HepG2 (cell line): ENCODE data around the gene CSMD2. TPM values are rescaled to one million over a fixed set of nuclear protein-coding genes. Genes with fewer than 3 reads are reported as not detected.

Source experiments
- ATAC-seq: fragments of 200-7000 bp; cut with Tn5 transposase; 3 replicates; pipeline ENCODE4 v1.9.1; 2020; ENCODE audit warnings: mild to moderate bottlenecking, moderate library complexity
- BruUV-seq: library from RNA; stranded (reverse); fragments of 400-500 nt; replicated peaks from 2 replicates; lab custom pipeline; 2021; lab: Mats Ljungman, UMichigan
- CTCF ChIA-PET: fragments of 300-600 bp; formaldehyde crosslinking; extraction: SDS; loops from one replicate; lab custom pipeline; 2021; ENCODE audit warnings: low total read pairs, inconsistent platforms, low intra/inter-chr PET ratio; lab: Yijun Ruan, JAX
- POLR2A ChIA-PET: fragments of 350-600 bp; sonication (Branson Sonifier 250); formaldehyde crosslinking; loops from one replicate; lab custom pipeline; 2020; ENCODE audit warnings: antibody characterized with exemption, inconsistent platforms; lab: Yijun Ruan, JAX
- DNase-seq: peaks from one replicate; pipeline ENCODE4 v3.0.0-alpha.2; 2015; ENCODE audit warnings: low spot score
- FAIRE-seq: peaks from 3 replicates; lab custom pipeline; 2011; peaks lifted over from hg19 to GRCh38; lab: Jason Lieb, UNC
- H2AFZ ChIP-seq: one replicate; pipeline ENCODE4 v1.6.1; 2011; ENCODE audit warnings: low read length, inconsistent platforms
- H3K27ac ChIP-seq: fragments of 300-600 bp; 3 replicates; pipeline ENCODE4 v1.8.0; 2011; ENCODE audit warnings: mixed run types, mild to moderate bottlenecking, mixed read lengths, low read length, inconsistent platforms; ENCODE audit not compliant: insufficient read depth; ENCODE audit errors: extremely low read length
- H3K27me3 ChIP-seq, 2 experiments: fragments of 200-600 bp in 1 of 2; 2 replicates in 1 of 2; 3 replicates in 1 of 2; pipeline versions ENCODE4 v1.6.0 to v1.8.0; 2011; ENCODE audit warnings: low read length in 2 of 2, mild to moderate bottlenecking in 2 of 2, moderate library complexity in 2 of 2, inconsistent platforms in 1 of 2; ENCODE audit not compliant: insufficient read depth in 2 of 2, control insufficient read depth in 1 of 2
- H3K36me3 ChIP-seq, 2 experiments: fragments of 200-600 bp in 1 of 2; replicated peaks in 1 of 2; 2 replicates in 1 of 2; 3 replicates in 1 of 2; pipeline versions ENCODE4 v1.5.1 to v1.8.0; 2011; ENCODE audit warnings: low read length in 2 of 2, inconsistent platforms in 1 of 2; ENCODE audit not compliant: insufficient read depth in 2 of 2, control insufficient read depth in 1 of 2
- H3K4me1 ChIP-seq: 2 replicates; pipeline ENCODE4 v1.5.1; 2012; ENCODE audit warnings: low read length, inconsistent platforms; ENCODE audit not compliant: insufficient read depth
- H3K4me2 ChIP-seq: 2 replicates; pipeline ENCODE4 v1.6.0; 2011; ENCODE audit warnings: low read depth, low read length, inconsistent platforms
- H3K4me3 ChIP-seq, 3 experiments: fragments of 200-600 bp in 1 of 3; sonication (generic), shearing (Covaris generic) in 1 of 3; replicated peaks in 1 of 3; 2 replicates each; pipeline ENCODE4 v1.5.1; 2011 to 2016; ENCODE audit warnings: low read length in 3 of 3, inconsistent platforms in 2 of 3, low read depth in 2 of 3, mild to moderate bottlenecking in 2 of 3, control low read depth in 1 of 3, mixed read lengths in 1 of 3; ENCODE audit not compliant: insufficient read depth in 1 of 3
- H3K79me2 ChIP-seq: one replicate; pipeline ENCODE4 v1.6.1; 2011; ENCODE audit warnings: low read length, inconsistent platforms; ENCODE audit not compliant: insufficient read depth
- H3K9ac ChIP-seq: 2 replicates; pipeline ENCODE4 v1.6.0; 2011; ENCODE audit warnings: mild to moderate bottlenecking, low read depth, low read length, inconsistent platforms; ENCODE audit not compliant: insufficient read depth
- H3K9me3 ChIP-seq: 2 replicates; pipeline ENCODE4 v1.5.1; 2012; ENCODE audit warnings: mild to moderate bottlenecking, low read length
- H4K20me1 ChIP-seq: 2 replicates; pipeline ENCODE4 v1.6.0; 2011; ENCODE audit warnings: inconsistent platforms, mild to moderate bottlenecking, low read length, moderate library complexity; ENCODE audit not compliant: insufficient read depth
- ARID2 ChIP-seq: sonication (generic); formaldehyde crosslinking; IDR thresholded peaks from 2 replicates; pipeline ENCODE4 v1.8.1; 2022; ENCODE audit warnings: mild to moderate bottlenecking, missing genetic modification reagents, borderline replicate concordance
- CHCHD3 ChIP-seq: sonication (generic); formaldehyde crosslinking; IDR thresholded peaks from 2 replicates; pipeline ENCODE4 v1.8.0; 2022; ENCODE audit warnings: mild to moderate bottlenecking, missing genetic modification reagents, moderate library complexity
- HNF4A ChIP-seq: sonication (generic); formaldehyde crosslinking; IDR thresholded peaks from 2 replicates; pipeline ENCODE4 v1.4.0; 2020; ENCODE audit warnings: missing genetic modification reagents
- KMT2B ChIP-seq: IDR thresholded peaks from 2 replicates; pipeline ENCODE4 v1.6.1; 2016; ENCODE audit warnings: missing genetic modification reagents, missing compliant biosample characterization
- MXD3 ChIP-seq: IDR thresholded peaks from 2 replicates; pipeline ENCODE4 v1.6.1; 2016; ENCODE audit warnings: mild to moderate bottlenecking, missing biosample characterization, missing genetic modification reagents
- NFE2 ChIP-seq: sonication (generic); formaldehyde crosslinking; IDR thresholded peaks from 2 replicates; pipeline ENCODE4 v1.4.0; 2020; ENCODE audit warnings: missing genetic modification reagents
- SRF ChIP-seq: IDR thresholded peaks from 2 replicates; pipeline ENCODE4 v1.6.1; 2011; ENCODE audit warnings: mild to moderate bottlenecking, low read depth, low read length, moderate library complexity
- ZFP1 ChIP-seq: IDR thresholded peaks from 2 replicates; pipeline ENCODE4 v1.6.1; 2016
- ZMYM3 ChIP-seq: sonication (generic); formaldehyde crosslinking; IDR thresholded peaks from 2 replicates; pipeline ENCODE4 v1.5.1; 2020; ENCODE audit warnings: mild to moderate bottlenecking, missing genetic modification reagents
- ZNF136 ChIP-seq: sonication (generic); formaldehyde crosslinking; IDR thresholded peaks from 2 replicates; pipeline ENCODE4 v1.8.1; 2022; ENCODE audit warnings: low read depth, mild to moderate bottlenecking, moderate library complexity, missing genetic modification reagents
- ZNF292 ChIP-seq: sonication (generic); formaldehyde crosslinking; IDR thresholded peaks from 2 replicates; pipeline ENCODE4 v1.8.1; 2022; ENCODE audit warnings: mild to moderate bottlenecking, low read depth, missing genetic modification reagents, borderline replicate concordance
- ZNF343 ChIP-seq: sonication (generic); formaldehyde crosslinking; IDR thresholded peaks from 2 replicates; pipeline ENCODE4 v1.4.0; 2020; ENCODE audit warnings: mild to moderate bottlenecking, missing genetic modification reagents
- ZNF432 ChIP-seq: sonication (generic); formaldehyde crosslinking; IDR thresholded peaks from 2 replicates; pipeline ENCODE4 v1.5.0; 2020; ENCODE audit warnings: missing genetic modification reagents, mild to moderate bottlenecking, borderline replicate concordance
- ZNF547 ChIP-seq: sonication (generic); formaldehyde crosslinking; IDR thresholded peaks from 2 replicates; pipeline ENCODE4 v1.5.1; 2020; ENCODE audit warnings: mild to moderate bottlenecking, missing genetic modification reagents
- WGBS: methylation state at CpG from one replicate; pipeline ENCODE4 v1.1.6; 2017; ENCODE audit warnings: low lambda C conversion rate; 5-methylcytosine and 5-hydroxymethylcytosine counted together
- in situ Hi-C: cut with HindIII; loops from 2 replicates; pipeline ENCODE4 v1.10.0; 2017; ENCODE audit warnings: low pct_unique_long_range_greater_than_20kb; ENCODE audit not compliant: extremely low pct_ligation_motif_present
- intact Hi-C: fragments of 100-400 bp; cut with micrococcal nuclease; formaldehyde crosslinking; loops from one replicate; pipeline ENCODE4 v1.10.0; 2022; ENCODE audit not compliant: unreplicated experiment
- polyA plus RNA-seq, 8 experiments: library from polyadenylated mRNA; depleted of rRNA in 3 of 8; stranded (reverse) in 7 of 8; unstranded in 1 of 8; fragments of >200 nt; fragmentation: Illumina TruSeq in 4 of 8; extraction: Trizol in 4 of 8; gene quantifications; 2 replicates each; pipeline versions ENCODE4 v1.2.1 to v1.2.3, GENCODE V29; 2011 to 2016; ENCODE audit warnings: low read depth in 4 of 8, missing spikeins in 1 of 8, mixed read lengths in 1 of 8; ENCODE audit not compliant: insufficient read depth in 1 of 8
- total RNA-seq, 5 experiments: library from RNA; depleted of rRNA; stranded (reverse); fragments of >200 nt; fragmentation: Illumina TruSeq; extraction: Trizol; gene quantifications; 2 replicates each; pipeline ENCODE4 v1.2.3, GENCODE V29; 2016; ENCODE audit warnings: low read depth in 1 of 5
- TF ChIP-seq, protein P1 (sequence below): sonication (generic); formaldehyde crosslinking; IDR thresholded peaks from 2 replicates; pipeline ENCODE4 v1.9.0; 2021; ENCODE audit warnings: missing genetic modification reagents, mild to moderate bottlenecking, borderline replicate concordance

CSMD2 gene
- total and polyA plus RNA-seq, 2 of the 13 experiments (the other 11 are each of a cell fraction or from before 2014, with no cell fraction given) = not detected

DNA sequence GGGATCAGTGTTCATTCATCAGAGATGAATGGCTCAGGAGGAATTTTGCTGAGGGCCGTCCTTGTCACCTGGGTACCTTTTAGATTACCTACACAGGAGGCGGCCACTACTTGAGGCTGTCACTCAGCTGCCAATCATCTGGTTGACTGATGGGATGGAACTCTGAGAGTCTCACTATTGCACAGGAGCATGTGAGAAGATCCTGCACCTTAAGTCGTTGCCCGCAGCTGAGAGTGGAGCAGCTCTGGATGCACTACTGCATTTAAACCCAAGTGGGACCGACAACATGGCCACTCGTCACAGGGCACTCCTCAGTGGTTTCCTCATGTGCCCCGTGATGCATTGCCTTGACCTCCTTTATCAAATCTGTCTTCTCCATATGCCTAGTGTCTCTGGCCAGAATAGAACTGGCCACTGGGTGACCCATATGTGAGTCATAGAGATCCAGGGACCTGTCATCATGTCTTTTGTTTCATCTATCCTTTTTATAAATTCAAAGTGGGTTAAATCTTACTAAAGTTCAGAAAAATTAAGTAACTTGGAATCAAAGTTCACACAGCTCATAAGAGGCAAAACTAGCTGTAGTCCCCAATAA is 527.1 kb downstream of the CSMD2 start:
- intact Hi-C loops (no loop called here), in situ Hi-C loops (loop anchor here (10.0 to 25.0 kb wide), 3 partner anchors 524 to 1107 kb away; partner anchors contain the start of gene CSMD2)
- H3K9ac ChIP-seq = no peak overlapping the region
- no peak overlapping the region for H2AFZ ChIP-seq
- DNase-seq = no peak
- H3K9me3 ChIP-seq = no peaks in the 10 kb centered on the region
- TF ChIP-seq NFE2 (CRISPR knock-in tag) (no peak), SRF (no peak), ARID2 (CRISPR knock-in tag) (no peak), ZFP1 (CRISPR knock-in tag) (no peak), ZNF343 (CRISPR knock-in tag) (no peak), ZNF292 (CRISPR knock-in tag) (no peak), HNF4A (CRISPR knock-in tag) (no peak), ZNF432 (CRISPR knock-in tag) (no peak), ZNF136 (CRISPR knock-in tag) (no peak), CHCHD3 (CRISPR knock-in tag) (no peak), KMT2B (CRISPR knock-in tag) (no peak), ZNF547 (CRISPR knock-in tag) (no peak), MXD3 (CRISPR knock-in tag) (no peak), ZMYM3 (no peak)
- TF ChIP-seq, protein P1, sequence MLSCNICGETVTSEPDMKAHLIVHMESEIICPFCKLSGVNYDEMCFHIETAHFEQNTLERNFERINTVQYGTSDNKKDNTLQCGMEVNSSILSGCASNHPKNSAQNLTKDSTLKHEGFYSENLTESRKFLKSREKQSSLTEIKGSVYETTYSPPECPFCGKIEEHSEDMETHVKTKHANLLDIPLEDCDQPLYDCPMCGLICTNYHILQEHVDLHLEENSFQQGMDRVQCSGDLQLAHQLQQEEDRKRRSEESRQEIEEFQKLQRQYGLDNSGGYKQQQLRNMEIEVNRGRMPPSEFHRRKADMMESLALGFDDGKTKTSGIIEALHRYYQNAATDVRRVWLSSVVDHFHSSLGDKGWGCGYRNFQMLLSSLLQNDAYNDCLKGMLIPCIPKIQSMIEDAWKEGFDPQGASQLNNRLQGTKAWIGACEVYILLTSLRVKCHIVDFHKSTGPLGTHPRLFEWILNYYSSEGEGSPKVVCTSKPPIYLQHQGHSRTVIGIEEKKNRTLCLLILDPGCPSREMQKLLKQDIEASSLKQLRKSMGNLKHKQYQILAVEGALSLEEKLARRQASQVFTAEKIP (CRISPR knock-in tag) = no peak
- H3K36me3 ChIP-seq = no peaks in the 10 kb centered on the region
- H3K4me2 ChIP-seq = no peak overlapping the region
- no TSS peak for BruUV-seq
- H3K79me2 ChIP-seq = no peaks in the 10 kb centered on the region
- no peaks in the 10 kb centered on the region for H4K20me1 ChIP-seq
- ChIA-PET CTCF (no interaction called here), POLR2A (no interaction called here)
- H3K4me3 ChIP-seq = no peak overlapping the region
- 5% methylated on average over 3 of the region's 7 CpGs for WGBS
- peaks cover 8 to 54% of the 10 kb centered on the region in 2 experiments for H3K27me3 ChIP-seq
- no peak overlapping the region for H3K27ac ChIP-seq
- H3K4me1 ChIP-seq = no peaks in the 10 kb centered on the region
- no peak for ATAC-seq
- no peak for FAIRE-seq
